Stomach (tissue), 4 donors: ENCODE results near the gene CIAO2A.

ENCODE experiments used
- CTCF ChIP-seq, 7 experiments: fragments of 450-650 bp in 4 of 7; fragments of 200-600 bp in 3 of 7; sonication (generic) in 3 of 7; IDR thresholded peaks; one replicate each; pipeline ENCODE4 v1.5.1; 2016 to 2019; ENCODE audit warnings: antibody characterized with exemption in 7 of 7, control low read depth in 2 of 7, mild to moderate bottlenecking in 1 of 7
- POLR2A ChIP-seq, 4 donors: fragments of 450-650 bp; IDR thresholded peaks; one replicate each; pipeline ENCODE4 v1.6.1; 2016; ENCODE audit warnings: antibody characterized with exemption in 4 of 4, control low read depth in 2 of 4, mild to moderate bottlenecking in 1 of 4, moderate library complexity in 1 of 4
- POLR2AphosphoS5 ChIP-seq, 3 donors: sonication (generic); formaldehyde crosslinking; IDR thresholded peaks; one replicate each; pipeline ENCODE4 v1.6.1; 2016; ENCODE audit warnings: antibody characterized with exemption in 3 of 3

DNA sequence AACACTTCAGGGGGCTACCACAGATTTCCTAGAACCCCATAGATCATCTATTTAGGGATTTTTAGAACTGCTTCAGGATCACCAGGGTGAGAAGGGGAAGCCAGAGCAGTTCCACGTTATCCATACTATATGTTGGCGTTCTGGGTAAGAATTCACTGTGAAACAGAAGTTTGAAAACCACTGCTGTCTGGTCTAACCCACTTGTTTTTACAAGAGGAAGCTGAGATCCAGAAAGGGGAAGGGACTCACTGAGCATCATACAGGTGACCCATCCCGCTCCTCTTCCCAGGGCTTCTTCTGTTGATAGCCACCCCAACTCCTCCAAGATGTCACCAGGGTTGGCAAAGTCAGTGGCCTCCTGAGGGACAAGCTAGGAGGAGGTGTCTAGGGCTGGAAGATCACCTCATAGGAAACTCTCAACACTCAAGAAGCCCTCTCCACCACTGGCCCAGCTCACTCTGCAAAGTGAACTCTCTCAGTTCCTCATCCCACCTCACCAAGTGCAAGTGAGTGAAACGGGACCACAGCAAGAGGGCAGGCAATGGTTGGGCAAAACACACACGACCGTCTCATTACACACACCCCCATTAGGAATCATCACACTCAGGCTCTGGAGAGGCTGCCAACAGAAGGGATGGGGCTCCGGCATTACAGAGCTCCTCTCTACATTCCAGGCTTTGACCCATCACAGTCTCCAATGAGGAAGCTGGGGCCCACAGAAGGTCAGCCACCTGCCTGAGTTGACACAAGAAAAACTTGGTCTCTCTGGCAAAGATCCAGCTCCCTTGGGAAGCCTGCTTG lies 49.1 kb downstream of the CIAO2A start:
- no peak for TF ChIP-seq POLR2A (IDR thresholded peaks at IDR 0.05)
- TF ChIP-seq POLR2AphosphoS5 (IDR thresholded peaks at IDR 0.05), result no peak
- no peak for TF ChIP-seq CTCF (IDR thresholded peaks at IDR 0.05)
